Measurements from ENCODE around the gene ATP2C2. TPM values are rescaled to one million over a fixed set of nuclear protein-coding genes. Genes with fewer than 3 reads are reported as not detected.
A peak's percentile ranks its signal among the peaks of the same experiment; 100 is the strongest.

ATP2C2 gene
- total RNA-seq, 2 experiments from 2014 or later = not detected

- ChIA-PET CTCF (no interaction called here), POLR2A (no interaction called here)
- Histone ChIP-seq H3K9me3 (ENCODE audit: control insufficient read depth in 1 of 2, insufficient read depth in 1 of 2, low read length in 2 of 2) (no peaks in the 10 kb centered on the region), H3K4me3 (ENCODE audit: low read length) (no peak overlapping the region), H3K27ac (ENCODE audit: low read depth in 1 of 2, low read length in 2 of 2) (no peak overlapping the region), H3K4me1 (ENCODE audit: insufficient read depth, low read length) (no peaks in the 10 kb centered on the region), H3K36me3 (ENCODE audit: insufficient read depth, low read length) (no peaks in the 10 kb centered on the region), H3K27me3 (ENCODE audit: control insufficient read depth in 1 of 2, insufficient read depth in 2 of 2, low read length in 2 of 2) (peaks cover 0 to 4% of the 10 kb centered on the region in 2 experiments)
- no peak for TF ChIP-seq CTCF (IDR thresholded peaks at IDR 0.05)
- H3K36me3 Mint-ChIP-seq (ENCODE audit: low read depth) = no peaks in the 10 kb centered on the region
- H3K27ac Mint-ChIP-seq = no peak overlapping the region
- peaks cover 26% of the 10 kb centered on the region for H3K27me3 Mint-ChIP-seq
- H3K4me3 Mint-ChIP-seq = no peak overlapping the region
- H3K9me3 Mint-ChIP-seq = no peaks in the 10 kb centered on the region
- ATAC-seq (ENCODE audit: poor library complexity) (no peak), DNase-seq (peak in 3 of 14 experiments; percentile 21 to 31 (median 24))
- intact Hi-C loops (cut with DNase I, micrococcal nuclease) = no loop called here
- H3K4me1 Mint-ChIP-seq (ENCODE audit: low read depth) = no peaks in the 10 kb centered on the region
These were observed 55.1 kb downstream of the ATP2C2 start for GRCh38 chr16:84423416-84423837.

- no peak for DNase-seq
- POLR2A ChIA-PET = no interaction called here
- intact Hi-C loops (cut with DNase I, micrococcal nuclease) = no loop called here
- ATAC-seq (ENCODE audit: poor library complexity) = no peak
- Histone ChIP-seq H3K9me3 (ENCODE audit: control insufficient read depth in 1 of 2, insufficient read depth in 1 of 2, low read length in 2 of 2) (no peaks in the 10 kb centered on the region), H3K4me1 (ENCODE audit: insufficient read depth, low read length) (no peaks in the 10 kb centered on the region), H3K27me3 (ENCODE audit: control insufficient read depth in 1 of 2, insufficient read depth in 2 of 2, low read length in 2 of 2) (peaks cover 0 to 4% of the 10 kb centered on the region in 2 experiments), H3K36me3 (ENCODE audit: insufficient read depth, low read length) (no peaks in the 10 kb centered on the region), H3K4me3 (ENCODE audit: low read length) (no peak overlapping the region), H3K27ac (ENCODE audit: low read depth in 1 of 2, low read length in 2 of 2) (no peak overlapping the region)
- Mint-ChIP-seq H3K27ac (no peak overlapping the region), H3K36me3 (ENCODE audit: low read depth) (no peaks in the 10 kb centered on the region), H3K9me3 (no peaks in the 10 kb centered on the region), H3K4me3 (no peak overlapping the region), H3K4me1 (ENCODE audit: low read depth) (no peaks in the 10 kb centered on the region), H3K27me3 (peaks cover 29% of the 10 kb centered on the region)
- CTCF ChIA-PET = no interaction called here
- no peak for TF ChIP-seq CTCF (IDR thresholded peaks at IDR 0.05)
These were observed 57.4 kb downstream of the ATP2C2 start for GRCh38 chr16:84425696-84426095.

GRCh38 chr16:84426804-84427203, 58.5 kb downstream of the ATP2C2 start:
- H3K36me3 Mint-ChIP-seq (ENCODE audit: low read depth) = no peaks in the 10 kb centered on the region
- H3K4me3 Mint-ChIP-seq = no peak overlapping the region
- no peak overlapping the region for H3K4me3 ChIP-seq (ENCODE audit: low read length)
- CTCF ChIA-PET = no interaction called here
- intact Hi-C loops (cut with DNase I, micrococcal nuclease) = no loop called here
- H3K27me3 ChIP-seq (ENCODE audit: control insufficient read depth in 1 of 2, insufficient read depth in 2 of 2, low read length in 2 of 2) = peaks cover 0 to 4% of the 10 kb centered on the region in 2 experiments
- no peaks in the 10 kb centered on the region for H3K4me1 ChIP-seq (ENCODE audit: insufficient read depth, low read length)
- no peak for DNase-seq
- no peaks in the 10 kb centered on the region for H3K9me3 Mint-ChIP-seq
- no peak for TF ChIP-seq CTCF (IDR thresholded peaks at IDR 0.05)
- ATAC-seq (ENCODE audit: poor library complexity) = no peak
- H3K27me3 Mint-ChIP-seq = peaks cover 29% of the 10 kb centered on the region
- no peaks in the 10 kb centered on the region for H3K36me3 ChIP-seq (ENCODE audit: insufficient read depth, low read length)
- H3K9me3 ChIP-seq (ENCODE audit: control insufficient read depth in 1 of 2, insufficient read depth in 1 of 2, low read length in 2 of 2) = no peaks in the 10 kb centered on the region
- H3K27ac ChIP-seq (ENCODE audit: low read depth in 1 of 2, low read length in 2 of 2) = no peak overlapping the region
- H3K4me1 Mint-ChIP-seq (ENCODE audit: low read depth) = no peaks in the 10 kb centered on the region
- H3K27ac Mint-ChIP-seq = no peak overlapping the region
- POLR2A ChIA-PET = no interaction called here

Measured in CD4-positive, alpha-beta T cell (primary cell).